GM18499 (cell line): ENCODE data around the gene ANKRD66.
"Not testable (repeated sequence)": the region's sequence is repeated elsewhere in the genome, so short reads cannot be mapped to it uniquely, and the experiment has no call there.

Source experiments
- ATAC-seq: cut with Tn5 transposase; IDR thresholded peaks from one replicate; pipeline ENCODE4 v1.9.1; 2021; ENCODE audit warnings: moderate number of reproducible peaks; ENCODE audit not compliant: insufficient read depth, unreplicated experiment

ANKRD66 gene

DNA sequence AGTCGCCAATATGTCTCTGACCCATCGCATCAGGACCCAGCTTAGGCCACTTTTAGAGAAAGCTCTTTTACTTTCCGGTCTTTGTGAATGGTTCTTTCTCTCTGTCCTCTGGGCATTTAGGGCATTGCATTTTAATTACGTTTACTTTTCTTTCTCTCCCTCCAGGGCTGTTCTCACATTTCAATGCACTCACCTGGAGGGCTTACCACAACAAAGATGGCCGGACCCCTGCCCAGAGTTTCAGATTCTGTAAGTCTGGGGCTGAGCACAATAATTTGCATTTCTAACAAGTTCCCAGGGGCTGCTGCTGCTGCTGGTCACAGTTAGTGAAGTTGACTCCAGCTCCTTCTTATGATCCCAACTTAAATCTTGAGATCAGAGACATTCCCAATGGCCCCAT is 3.0 kb downstream of the ANKRD66 start:
- ATAC-seq = no peak

GRCh38 chr6:46751658-46752057 is 4.9 kb downstream of the ANKRD66 start:
- ATAC-seq = no peak

DNA sequence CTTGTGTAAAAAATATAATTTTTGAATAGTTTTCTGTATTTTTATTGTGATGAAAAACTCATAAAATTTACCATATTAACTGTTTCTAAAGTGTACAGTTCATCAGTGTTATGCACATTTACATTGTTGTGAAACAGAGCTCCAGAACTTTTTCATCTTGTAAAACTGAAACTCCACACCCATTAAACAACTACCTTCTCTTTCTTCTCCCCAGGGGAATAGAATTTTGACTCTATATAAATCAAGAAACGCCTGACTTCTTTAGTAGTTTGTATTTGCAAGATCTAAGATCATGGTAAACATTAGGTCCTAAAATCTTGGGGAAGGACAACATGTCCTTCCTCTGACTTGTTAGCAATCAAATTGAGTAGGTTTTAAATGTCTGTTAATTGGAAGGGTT is 9.1 kb downstream of the ANKRD66 start:
- no peak for ATAC-seq

GRCh38 chr6:46756469-46757213 is 9.9 kb downstream of the ANKRD66 start:
- ATAC-seq = no peak

GRCh38 chr6:46757214-46757596 is 10.5 kb downstream of the ANKRD66 start:
- no peak for ATAC-seq

DNA sequence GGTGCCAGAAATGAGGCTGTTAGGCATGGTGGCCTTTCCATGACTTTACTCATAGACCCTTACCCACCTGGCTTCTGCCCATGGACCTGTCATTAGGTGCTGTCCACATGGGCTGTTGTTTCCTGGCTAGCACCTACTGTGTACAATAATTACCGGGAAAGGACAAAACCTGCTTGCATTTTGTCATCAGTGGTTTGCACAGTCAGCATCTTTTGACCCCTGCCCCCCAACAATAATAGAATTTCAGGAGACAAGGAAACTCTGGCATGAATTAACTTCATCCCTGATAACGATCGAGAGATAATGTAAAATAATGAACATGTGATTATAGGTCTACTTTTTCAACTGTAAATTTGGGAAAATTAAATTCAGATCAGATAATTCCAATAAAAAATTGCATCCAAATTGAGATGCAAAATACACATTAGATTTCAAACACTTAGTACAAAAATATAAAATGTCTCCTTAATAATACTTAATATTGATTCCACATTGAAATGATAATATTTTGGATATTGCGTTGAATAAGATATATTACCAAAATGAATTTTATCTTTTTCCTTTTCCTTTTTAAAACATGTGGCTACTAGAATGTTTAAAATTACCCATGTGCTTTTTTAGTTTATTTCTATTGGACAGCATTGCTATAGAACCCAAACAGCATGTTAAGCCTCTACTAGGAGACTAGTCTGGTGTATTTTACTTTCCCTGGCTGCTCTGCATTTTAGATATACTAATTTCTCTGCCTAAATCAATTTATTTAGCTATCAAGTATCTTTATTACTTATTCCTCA is 12.4 kb downstream of the ANKRD66 start:
- ATAC-seq = no peak

- ATAC-seq = no peak
Measured at GRCh38 chr6:46760925-46761324, 14.2 kb downstream of the ANKRD66 start.

DNA sequence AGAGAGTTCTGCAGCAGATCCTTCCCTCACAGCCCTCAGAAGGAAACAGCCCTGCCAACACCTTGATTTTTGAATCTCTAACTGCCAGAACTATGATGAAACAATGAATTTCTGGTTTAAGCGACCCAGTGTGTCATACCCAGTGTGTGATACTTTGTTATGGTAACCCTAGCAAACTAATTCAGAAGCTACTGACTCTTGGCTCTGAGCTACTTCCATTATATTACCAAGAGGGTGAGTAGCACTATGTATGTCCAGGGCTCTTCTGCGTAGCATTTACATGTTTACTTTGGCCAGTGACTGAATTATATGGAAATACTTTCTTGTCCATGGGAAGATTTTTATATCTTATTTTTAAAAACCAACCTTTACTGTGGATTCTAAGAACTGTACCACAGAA is 16.7 kb downstream of the ANKRD66 start:
- no peak for ATAC-seq

DNA sequence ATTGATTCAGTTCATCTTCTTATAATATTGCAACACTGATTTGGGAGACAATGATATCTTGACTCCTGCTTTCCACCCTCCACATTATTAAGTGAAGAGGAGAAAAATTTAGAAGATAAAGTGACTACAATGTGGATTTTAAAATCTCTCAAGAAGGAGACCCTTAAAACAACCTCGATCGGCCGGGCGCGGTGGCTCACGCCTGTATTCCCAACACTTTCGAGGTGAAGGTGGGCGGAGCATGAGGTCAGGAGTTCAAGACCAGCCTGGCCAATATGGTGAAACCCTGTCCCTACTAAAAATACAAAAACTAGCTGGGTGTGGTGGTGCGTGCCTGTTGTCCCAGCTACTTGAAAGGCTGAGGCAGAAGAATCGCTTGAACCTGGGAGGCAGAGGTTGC is 17.5 kb downstream of the ANKRD66 start:
- ATAC-seq = not testable (repeated sequence)

DNA sequence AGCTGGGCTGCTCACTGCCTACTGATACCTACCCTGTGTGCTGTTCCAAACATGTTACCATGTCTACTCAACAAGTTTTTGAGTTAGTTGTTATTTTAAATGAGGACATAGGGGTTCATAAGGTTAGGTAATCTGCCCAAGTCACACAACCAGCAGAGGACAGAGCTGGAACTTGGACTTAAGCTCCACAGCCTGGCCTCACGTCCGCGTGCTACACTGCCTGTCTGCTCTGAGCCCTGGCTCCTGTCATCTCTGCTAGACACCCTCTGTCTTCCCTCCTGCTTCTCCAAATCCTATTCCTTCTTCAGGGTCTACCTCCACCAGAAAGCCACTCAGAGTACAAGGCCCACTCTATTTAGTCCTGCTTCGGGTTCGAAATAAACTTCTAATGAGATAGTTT is 18.2 kb downstream of the ANKRD66 start:
- no peak for ATAC-seq

GRCh38 chr6:46772016-46772415 is 25.3 kb downstream of the ANKRD66 start:
- ATAC-seq = no peak

DNA sequence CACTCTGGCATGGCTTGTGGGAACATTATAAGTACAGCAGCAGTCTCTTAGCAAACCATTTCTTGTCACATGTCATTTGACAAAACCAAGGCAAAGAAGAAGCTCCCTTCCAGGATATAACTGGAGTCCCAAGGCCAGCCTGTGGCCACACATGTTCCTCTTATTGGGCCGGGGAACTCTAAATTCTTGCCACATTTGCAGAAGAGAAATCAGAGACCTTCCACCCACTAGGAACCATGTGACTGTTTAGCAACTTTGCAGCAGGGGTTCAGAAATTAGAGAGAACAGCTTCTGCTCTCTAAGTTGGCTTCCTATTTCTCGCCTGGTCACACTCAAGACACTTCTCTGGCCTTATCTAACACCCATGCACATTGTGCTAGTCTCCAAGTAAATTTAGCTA is 26.0 kb downstream of the ANKRD66 start:
- ATAC-seq = no peak

DNA sequence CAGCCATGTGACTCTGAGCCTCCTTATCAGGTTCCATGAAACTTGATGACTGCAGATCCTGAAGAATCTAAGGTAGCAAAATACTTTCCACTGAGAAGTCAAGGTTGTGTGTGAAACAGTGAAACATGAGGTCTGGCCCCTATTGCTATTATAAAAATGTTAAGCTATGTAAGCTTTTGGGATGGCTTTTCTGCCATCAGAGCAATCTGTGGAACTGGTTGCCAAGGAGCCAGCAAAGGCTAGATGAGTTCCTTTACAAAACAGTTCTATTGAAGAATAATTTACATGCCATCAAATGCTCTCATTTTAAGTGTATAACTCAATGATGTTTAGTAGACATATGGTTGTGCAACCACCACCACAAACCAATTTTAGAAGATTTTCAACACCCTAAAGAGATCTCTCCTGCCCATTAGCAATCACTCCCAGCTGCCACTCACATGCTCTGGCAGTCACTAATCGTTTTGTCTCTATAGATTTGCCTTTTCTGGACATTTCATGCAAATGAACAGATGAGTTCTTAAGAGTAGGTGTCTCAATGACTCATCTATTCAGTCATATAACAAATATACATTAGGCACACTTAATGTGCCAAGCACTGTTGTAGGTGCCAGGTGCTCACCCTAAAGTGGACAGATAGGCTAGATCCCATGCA is 26.6 kb downstream of the ANKRD66 start:
- no peak for ATAC-seq

DNA sequence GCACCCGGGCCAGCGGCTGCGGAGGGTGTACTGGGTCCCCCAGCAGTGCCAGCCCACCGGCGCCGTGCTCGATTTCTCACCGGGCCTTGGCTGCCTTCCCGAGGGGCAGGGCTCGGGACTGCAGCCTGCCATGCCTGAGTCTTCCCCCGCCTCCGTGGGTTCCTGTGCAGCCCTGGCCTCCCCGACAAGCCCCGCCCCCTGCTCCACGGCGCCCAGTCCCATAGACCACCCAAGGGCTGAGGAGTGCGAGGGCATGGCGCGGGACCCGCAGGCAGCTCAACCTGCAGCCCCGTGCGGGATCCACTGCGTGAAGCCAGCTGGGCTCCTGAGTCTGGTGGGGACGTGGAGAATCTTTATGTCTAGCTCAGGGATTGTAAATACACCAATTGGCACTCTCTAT is 28.0 kb downstream of the ANKRD66 start:
- ATAC-seq = not testable (repeated sequence)

GRCh38 chr6:46776070-46776712 is 29.5 kb downstream of the ANKRD66 start:
- no peak for ATAC-seq

GRCh38 chr6:46777476-46778346 is 31.0 kb downstream of the ANKRD66 start:
- ATAC-seq = no peak

GRCh38 chr6:46781478-46782378 is 35.0 kb downstream of the ANKRD66 start:
- ATAC-seq = no peak

DNA sequence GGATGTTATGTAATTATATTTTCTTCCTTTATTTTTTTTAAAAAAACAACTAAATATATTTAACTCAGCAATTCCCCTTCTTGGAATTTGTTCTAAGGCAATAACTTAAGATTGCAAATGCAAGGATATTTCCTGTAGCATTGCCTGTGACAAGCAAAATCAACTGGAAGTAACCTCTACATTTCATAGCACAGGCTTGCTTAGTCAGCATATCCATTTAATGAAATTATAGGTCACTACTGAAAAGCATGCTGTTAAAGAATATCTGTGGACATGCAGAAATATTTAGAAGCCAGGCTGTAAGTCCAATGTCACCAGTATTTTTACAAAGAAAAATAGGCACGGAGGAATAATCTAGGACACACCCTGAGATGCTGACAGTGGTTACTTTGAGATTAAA is 37.8 kb downstream of the ANKRD66 start:
- ATAC-seq = no peak
